Measurements from ENCODE around the gene SDF4. TPM values are rescaled to one million over a fixed set of nuclear protein-coding genes. Genes with fewer than 3 reads are reported as not detected.

The SDF4 gene
- total RNA-seq, 2 donors from 2014 or later = 202 to 325 TPM

- peaks cover 13% of the 10 kb centered on the region for H3K36me3 ChIP-seq
- H3K4me1 ChIP-seq = no peaks in the 10 kb centered on the region
- intact Hi-C loops (cut with DNase I) = no loop called here
- TF ChIP-seq, protein P1, sequence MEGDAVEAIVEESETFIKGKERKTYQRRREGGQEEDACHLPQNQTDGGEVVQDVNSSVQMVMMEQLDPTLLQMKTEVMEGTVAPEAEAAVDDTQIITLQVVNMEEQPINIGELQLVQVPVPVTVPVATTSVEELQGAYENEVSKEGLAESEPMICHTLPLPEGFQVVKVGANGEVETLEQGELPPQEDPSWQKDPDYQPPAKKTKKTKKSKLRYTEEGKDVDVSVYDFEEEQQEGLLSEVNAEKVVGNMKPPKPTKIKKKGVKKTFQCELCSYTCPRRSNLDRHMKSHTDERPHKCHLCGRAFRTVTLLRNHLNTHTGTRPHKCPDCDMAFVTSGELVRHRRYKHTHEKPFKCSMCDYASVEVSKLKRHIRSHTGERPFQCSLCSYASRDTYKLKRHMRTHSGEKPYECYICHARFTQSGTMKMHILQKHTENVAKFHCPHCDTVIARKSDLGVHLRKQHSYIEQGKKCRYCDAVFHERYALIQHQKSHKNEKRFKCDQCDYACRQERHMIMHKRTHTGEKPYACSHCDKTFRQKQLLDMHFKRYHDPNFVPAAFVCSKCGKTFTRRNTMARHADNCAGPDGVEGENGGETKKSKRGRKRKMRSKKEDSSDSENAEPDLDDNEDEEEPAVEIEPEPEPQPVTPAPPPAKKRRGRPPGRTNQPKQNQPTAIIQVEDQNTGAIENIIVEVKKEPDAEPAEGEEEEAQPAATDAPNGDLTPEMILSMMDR (IDR thresholded peaks at IDR 0.05) = no peak
- H3K9ac ChIP-seq (ENCODE audit: low read depth in 2 of 2, low read length in 2 of 2) = no peak overlapping the region
- no peaks in the 10 kb centered on the region for H3K27me3 ChIP-seq
- DNase-seq = no peak
- H3K27ac ChIP-seq = no peak overlapping the region
- no peak overlapping the region for H3K4me3 ChIP-seq
- no peaks in the 10 kb centered on the region for H3K9me3 ChIP-seq
These were observed 16.6 kb downstream of the SDF4 start for GRCh38 chr1:1215080-1215676.

DNA sequence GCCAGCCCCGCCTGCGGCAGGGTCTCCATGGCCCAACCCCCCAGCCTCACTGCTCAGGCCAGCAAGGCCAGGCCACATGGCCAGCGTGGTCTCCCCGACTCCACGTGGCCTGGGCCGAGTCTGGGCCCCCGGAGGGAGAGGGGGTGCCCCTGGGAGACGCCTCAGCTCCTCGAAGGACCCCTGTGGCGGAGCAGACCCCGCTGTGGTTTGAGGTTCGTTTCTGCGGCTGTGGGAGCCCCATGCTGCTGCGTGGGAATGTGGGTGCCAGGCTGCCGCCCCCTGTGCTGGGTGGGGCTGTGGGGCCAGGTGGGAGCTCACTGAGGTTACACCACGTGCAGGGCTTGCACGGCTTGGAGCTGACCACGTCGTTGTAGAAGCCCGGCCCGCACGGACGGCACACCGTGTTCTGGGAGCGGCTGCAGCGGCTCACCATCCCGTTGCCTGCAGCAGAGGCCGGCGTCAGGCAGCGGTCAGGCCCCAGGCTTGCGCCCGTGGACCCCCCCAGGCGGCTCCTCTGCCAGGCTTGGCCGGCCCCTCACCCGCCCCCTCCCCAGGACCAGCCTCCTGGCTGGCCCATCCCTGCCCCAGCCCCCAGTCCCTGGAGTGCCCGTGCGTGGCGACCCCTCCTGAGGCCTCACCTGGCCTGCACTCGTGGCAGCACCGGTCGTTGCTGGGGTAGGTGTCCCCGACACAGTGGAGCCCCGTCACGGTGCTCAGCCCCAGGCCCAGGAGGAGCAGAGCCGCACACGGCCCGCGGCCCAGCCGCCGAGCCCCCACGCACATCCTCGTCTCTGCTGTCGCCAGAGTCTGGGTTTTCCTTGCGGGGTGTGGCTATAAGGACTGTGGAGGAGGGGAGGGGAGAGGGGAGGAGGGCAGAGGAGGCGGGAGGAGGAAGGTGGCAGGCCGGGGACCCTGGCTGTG, 18.2 kb downstream of the SDF4 start, which contains the start of gene TNFRSF4:
TNFRSF4 (minus strand) TSS at position 809 of the 921 bp plus-strand sequence; CDS start at position 783, 26 bp downstream.
- Histone ChIP-seq H3K4me3 (peak within 1 kb of the TSS; percentile 14), H3K9ac (ENCODE audit: low read depth in 2 of 2, low read length in 2 of 2) (peak within 1 kb of the TSS in 1 of 2 donors; percentile 56), H3K27ac (no peak within 1 kb of the TSS), H3K9me3 (no peaks in the 10 kb centered on the region), H3K36me3 (peaks cover 12% of the 10 kb centered on the region), H3K4me1 (no peaks in the 10 kb centered on the region), H3K27me3 (no peaks in the 10 kb centered on the region)
- DNase-seq = no peak
- intact Hi-C loops (cut with DNase I) = no loop called here
- TF ChIP-seq, protein P1 (IDR thresholded peaks at IDR 0.05) = no peak

DNA sequence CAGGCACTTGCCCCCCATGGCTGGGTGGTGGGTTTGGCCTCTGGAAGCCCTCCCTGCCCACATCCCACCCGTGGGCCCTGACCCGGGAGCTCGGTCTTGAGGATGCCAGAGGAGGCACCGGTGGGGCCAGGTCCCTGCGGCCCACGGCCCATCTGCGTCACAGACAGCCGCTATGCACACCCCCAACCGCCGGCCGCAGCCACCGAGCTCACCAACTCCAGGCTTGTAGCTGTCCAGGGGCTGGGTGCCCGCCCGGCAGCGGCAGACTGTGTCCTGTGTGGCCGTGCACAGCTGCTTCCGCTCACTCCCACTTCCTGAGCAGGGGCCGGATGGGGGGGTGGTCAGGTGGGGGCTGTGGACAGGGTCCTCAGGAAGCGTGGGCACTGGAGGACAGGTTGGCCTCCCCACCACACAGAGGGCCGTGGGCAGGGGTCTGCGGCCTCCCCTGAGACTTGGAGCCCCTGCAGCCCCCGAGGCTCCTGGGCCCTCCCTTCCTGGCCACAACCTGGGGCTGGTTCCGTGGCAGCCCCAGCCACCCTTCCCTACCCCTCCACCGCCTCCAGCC, 18.9 kb downstream of the SDF4 start:
- Histone ChIP-seq H3K9me3 (no peaks in the 10 kb centered on the region), H3K27me3 (no peaks in the 10 kb centered on the region), H3K36me3 (peaks cover 5% of the 10 kb centered on the region), H3K4me1 (no peaks in the 10 kb centered on the region), H3K27ac (no peak overlapping the region), H3K9ac (ENCODE audit: low read depth in 2 of 2, low read length in 2 of 2) (peak overlapping the region in 1 of 2 donors; percentile 40), H3K4me3 (peak overlapping the region; percentile 23)
- DNase-seq = no peak
- TF ChIP-seq, protein P1 (IDR thresholded peaks at IDR 0.05) = no peak
- intact Hi-C loops (cut with DNase I) = no loop called here

GRCh38 chr1:1211541-1212441, 20.0 kb downstream of the SDF4 start:
- H3K9ac ChIP-seq (ENCODE audit: low read depth in 2 of 2, low read length in 2 of 2) = no peak overlapping the region
- H3K4me1 ChIP-seq = no peaks in the 10 kb centered on the region
- no peak for DNase-seq
- intact Hi-C loops (cut with DNase I) = no loop called here
- H3K4me3 ChIP-seq = no peak overlapping the region
- H3K9me3 ChIP-seq = no peaks in the 10 kb centered on the region
- no peaks in the 10 kb centered on the region for H3K36me3 ChIP-seq
- H3K27ac ChIP-seq = no peak overlapping the region
- peaks cover 6% of the 10 kb centered on the region for H3K27me3 ChIP-seq
- TF ChIP-seq, protein P1 (IDR thresholded peaks at IDR 0.05) = no peak
